HCT116 (cell line): ENCODE data around the gene WHAMM. TPM values are rescaled to one million over a fixed set of nuclear protein-coding genes. Genes with fewer than 3 reads are reported as not detected.

Experiments
- ATAC-seq: fragments of 200-7000 bp; cut with Tn5 transposase; 2 replicates; pipeline ENCODE4 v1.9.1; 2020; ENCODE audit warnings: mild to moderate bottlenecking, moderate library complexity
- BruUV-seq: library from RNA; stranded (reverse); fragments of 400-500 nt; replicated peaks from 2 replicates; lab custom pipeline; 2021; lab: Mats Ljungman, UMichigan
- CTCF ChIA-PET: fragments of 300-600 bp; sonication (Branson Sonifier 250); formaldehyde crosslinking; loops from one replicate; lab custom pipeline; 2021; ENCODE audit warnings: antibody characterized with exemption; lab: Charles Lee
- POLR2A ChIA-PET: fragments of 300-600, 350-600 bp; sonication (Branson Sonifier 250); formaldehyde crosslinking; loops from one replicate; lab custom pipeline; 2021; ENCODE audit warnings: antibody characterized with exemption; lab: Charles Lee
- RAD21 ChIA-PET, 2 experiments: fragments of 300-600 bp; sonication (Branson Sonifier 250); formaldehyde crosslinking; loops; one replicate each; lab custom pipeline; 2023; ENCODE audit warnings: low total read pairs in 2 of 2; ENCODE audit not compliant: uncharacterized antibody in 2 of 2, unreplicated experiment in 2 of 2, low non-redundant PET in 1 of 2; lab: Charles Lee
- DNase-seq: peaks from one replicate; pipeline ENCODE4 v3.0.0-alpha.2; 2010; ENCODE audit warnings: low read depth, low spot score
- H2AFZ ChIP-seq: fragments of 200-600 bp; shearing (Covaris generic), sonication (generic); 2 replicates; pipeline ENCODE4 v1.6.1; 2017; ENCODE audit warnings: low read depth, mixed run types, mixed read lengths, antibody characterized with exemption, low read length; ENCODE audit not compliant: poor library complexity, severe bottlenecking
- H3K27ac ChIP-seq: 2 replicates; pipeline ENCODE4 v1.5.1; 2012; ENCODE audit warnings: low read depth, low read length
- H3K27me3 ChIP-seq: fragments of 200-600 bp; sonication (generic); 2 replicates; pipeline ENCODE4 v1.6.1; 2016; ENCODE audit warnings: mixed run types, low read length, mixed read lengths; ENCODE audit not compliant: insufficient read depth
- H3K36me3 ChIP-seq, 2 experiments: fragments of 200-500 bp in 1 of 2; fragments of 200-600 bp in 1 of 2; sonication (Bioruptor generic) in 1 of 2; sonication (generic) in 1 of 2; 2 replicates each; pipeline versions ENCODE4 v1.5.1 to v1.6.1; 2014 to 2016; ENCODE audit warnings: low read length in 2 of 2, inconsistent platforms in 1 of 2, mixed read lengths in 1 of 2, mixed run types in 1 of 2; ENCODE audit not compliant: insufficient read depth in 2 of 2, control insufficient read depth in 1 of 2
- H3K4me1 ChIP-seq, 2 experiments: fragments of 200-600 bp in 1 of 2; sonication (generic) in 1 of 2; 2 replicates each; pipeline versions ENCODE4 v1.5.1 to v1.6.1; 2012 to 2017; ENCODE audit warnings: low read length in 2 of 2, inconsistent platforms in 1 of 2, mild to moderate bottlenecking in 1 of 2, mixed read lengths in 1 of 2, mixed run types in 1 of 2, moderate library complexity in 1 of 2; ENCODE audit not compliant: insufficient read depth in 2 of 2, control insufficient read depth in 1 of 2
- H3K4me2 ChIP-seq: fragments of 200-600 bp; sonication (generic); 2 replicates; pipeline ENCODE4 v1.6.1; 2017; ENCODE audit warnings: mixed run types, low read length, mixed read lengths
- H3K4me3 ChIP-seq, 2 experiments: fragments of 200-600 bp in 1 of 2; sonication (generic) in 1 of 2; replicated peaks in 1 of 2; 2 replicates each; pipeline ENCODE4 v1.5.1; 2011 to 2016; ENCODE audit warnings: low read length in 2 of 2, control low read depth in 1 of 2, low read depth in 1 of 2, mild to moderate bottlenecking in 1 of 2, mixed read lengths in 1 of 2, mixed run types in 1 of 2
- H3K79me2 ChIP-seq: fragments of 200-600 bp; sonication (generic); 2 replicates; pipeline ENCODE4 v1.6.1; 2017; ENCODE audit warnings: mild to moderate bottlenecking, mixed run types, low read length, moderate library complexity, mixed read lengths; ENCODE audit not compliant: insufficient read depth
- H3K9ac ChIP-seq: fragments of 200-600 bp; sonication (generic); 2 replicates; pipeline ENCODE4 v1.6.1; 2016; ENCODE audit warnings: low read length, mixed read lengths
- H3K9me2 ChIP-seq: fragments of 200-600 bp; sonication (generic), shearing (Covaris generic); 2 replicates; pipeline ENCODE4 v1.6.1; 2017; ENCODE audit warnings: mixed run types, mild to moderate bottlenecking, moderate library complexity; ENCODE audit not compliant: insufficient read depth
- H3K9me3 ChIP-seq, 2 experiments: fragments of 200-500 bp in 1 of 2; fragments of 200-600 bp in 1 of 2; sonication (Bioruptor generic) in 1 of 2; sonication (generic) in 1 of 2; 2 replicates each; pipeline ENCODE4 v1.6.1; 2014 to 2017; ENCODE audit warnings: low read length in 2 of 2, mixed read lengths in 2 of 2, inconsistent platforms in 1 of 2, low read depth in 1 of 2, mild to moderate bottlenecking in 1 of 2, mixed run types in 1 of 2, moderate library complexity in 1 of 2; ENCODE audit not compliant: control insufficient read depth in 1 of 2, insufficient read depth in 1 of 2
- H4K20me1 ChIP-seq: fragments of 200-600 bp; sonication (generic), shearing (Covaris generic); 2 replicates; pipeline ENCODE4 v1.6.1; 2017; ENCODE audit warnings: mixed run types, mild to moderate bottlenecking, moderate library complexity; ENCODE audit not compliant: insufficient read depth
- ATF3 ChIP-seq: IDR thresholded peaks from 2 replicates; pipeline ENCODE4 v1.6.1; 2012
- CBX3 ChIP-seq: IDR thresholded peaks from 2 replicates; pipeline ENCODE4 v1.6.1; 2012; ENCODE audit warnings: low read depth
- CEBPB ChIP-seq: IDR thresholded peaks from 2 replicates; pipeline ENCODE4 v1.6.1; 2012; ENCODE audit warnings: low read depth
- CTCF ChIP-seq, 3 experiments: fragments of 200-600 bp in 1 of 3; sonication (generic) in 1 of 3; IDR thresholded peaks in 2 of 3; conservative IDR thresholded peaks in 1 of 3; 2 replicates each; pipeline ENCODE4 v1.5.1; 2012 to 2017; ENCODE audit warnings: low read depth in 2 of 3, low read length in 2 of 3, antibody characterized with exemption in 1 of 3, borderline replicate concordance in 1 of 3, control low read depth in 1 of 3, mild to moderate bottlenecking in 1 of 3, mixed read lengths in 1 of 3, mixed run types in 1 of 3, moderate library complexity in 1 of 3; ENCODE audit not compliant: insufficient read depth in 1 of 3
- EGR1 ChIP-seq: IDR thresholded peaks from 2 replicates; pipeline ENCODE4 v1.6.1; 2012; ENCODE audit warnings: low read depth
- EZH2 ChIP-seq: fragments of 200-600 bp; sonication (generic); IDR thresholded peaks from 2 replicates; pipeline ENCODE4 v1.6.1; 2017; ENCODE audit warnings: antibody characterized with exemption, mixed run types
- EZH2phosphoT487 ChIP-seq: fragments of 200-600 bp; IDR thresholded peaks from 2 replicates; pipeline ENCODE4 v1.6.1; 2018; ENCODE audit warnings: antibody characterized with exemption, borderline replicate concordance
- FOSL1 ChIP-seq: IDR thresholded peaks from 2 replicates; pipeline ENCODE4 v1.6.1; 2012; ENCODE audit warnings: low read depth
- JUND ChIP-seq: IDR thresholded peaks from 2 replicates; pipeline ENCODE4 v1.6.1; 2012
- POLR2A ChIP-seq: IDR thresholded peaks from 2 replicates; pipeline ENCODE4 v1.7.0; 2011; ENCODE audit warnings: borderline replicate concordance; ENCODE audit not compliant: insufficient read depth, insufficient read length; ENCODE audit errors: extremely low read depth
- POLR2AphosphoS5 ChIP-seq: IDR thresholded peaks from 2 replicates; pipeline ENCODE4 v1.6.1; 2011; ENCODE audit warnings: mild to moderate bottlenecking, low read depth, low read length, moderate library complexity
- REST ChIP-seq: IDR thresholded peaks from 2 replicates; pipeline ENCODE4 v1.6.1; 2012; ENCODE audit warnings: low read depth
- SIN3A ChIP-seq: IDR thresholded peaks from 2 replicates; pipeline ENCODE4 v1.6.1; 2012; ENCODE audit warnings: low read depth
- SP1 ChIP-seq: IDR thresholded peaks from 2 replicates; pipeline ENCODE4 v1.6.1; 2012; ENCODE audit warnings: low read depth
- SRF ChIP-seq: IDR thresholded peaks from 2 replicates; pipeline ENCODE4 v1.6.1; 2012; ENCODE audit warnings: low read depth
- YY1 ChIP-seq: IDR thresholded peaks from 2 replicates; pipeline ENCODE4 v1.6.1; 2011; ENCODE audit warnings: low read length, low read depth, moderate library complexity, mild to moderate bottlenecking; ENCODE audit not compliant: insufficient replicate concordance; ENCODE audit errors: extremely low read depth
- ZFX ChIP-seq: fragments of 450-650 bp; IDR thresholded peaks from 2 replicates; pipeline ENCODE4 v1.6.1; 2017
- ZNF274 ChIP-seq: fragments of 200-500 bp; sonication (Bioruptor generic); IDR thresholded peaks from 2 replicates; pipeline ENCODE4 v1.6.1; 2014; ENCODE audit warnings: mild to moderate bottlenecking, low read depth, low read length, inconsistent platforms
- intact Hi-C: fragments of 100-400 bp; cut with micrococcal nuclease; formaldehyde crosslinking; loops from 2 replicates; pipeline ENCODE4 v1.10.0; 2022
- total RNA-seq: library from RNA; stranded (reverse); gene quantifications from one replicate; pipeline ENCODE4 v1.2.1, GENCODE V29; 2021; ENCODE audit not compliant: unreplicated experiment

The WHAMM gene
- total RNA-seq, 1 experiment from 2014 or later: 7.1 TPM

- no peak overlapping the region for H3K9ac ChIP-seq
- H2AFZ ChIP-seq: no peak overlapping the region
- no peaks in the 10 kb centered on the region for H3K79me2 ChIP-seq
- intact Hi-C loops: loop anchor here (2.0 to 5.0 kb wide), 3 partner anchors 140 to 533 kb away; partner anchors contain the start of gene RAMAC
- no peaks in the 10 kb centered on the region for H3K9me3 ChIP-seq
- no peak for DNase-seq
- no peaks in the 10 kb centered on the region for H4K20me1 ChIP-seq
- no peak for ATAC-seq
- no peak overlapping the region for H3K4me2 ChIP-seq
- no peaks in the 10 kb centered on the region for H3K27me3 ChIP-seq
- CTCF ChIA-PET: interaction anchor here (1.2 kb wide), 1 partner anchor 802 kb away, joined by 3 read pairs; the partner anchor contains the start of gene MEX3B
- TF ChIP-seq EZH2phosphoT487: no peak
- no peak for TF ChIP-seq POLR2AphosphoS5
- TF ChIP-seq YY1: no peak
- no peak for TF ChIP-seq JUND
- no peak for TF ChIP-seq SIN3A
- no peak for TF ChIP-seq SRF
- no peak for TF ChIP-seq SP1
- TF ChIP-seq CTCF (IDR thresholded peaks at IDR 0.05 in 2 of 3, conservative IDR thresholded peaks at IDR 0.05 in 1 of 3; ENCODE audit: borderline replicate concordance in 1 of 3, insufficient read depth in 1 of 3, low read depth in 2 of 3, low read length in 2 of 3): no peak
- no peak for TF ChIP-seq ZNF274
- TF ChIP-seq FOSL1: no peak
- TF ChIP-seq CEBPB: no peak
- no peak for TF ChIP-seq CBX3
- no peak for TF ChIP-seq ZFX
- TF ChIP-seq REST: no peak
- TF ChIP-seq EGR1: no peak
- TF ChIP-seq EZH2: no peak
- no peak for TF ChIP-seq POLR2A
- no peak for TF ChIP-seq ATF3
- RAD21 ChIA-PET: no interaction called here
- no peaks in the 10 kb centered on the region for H3K36me3 ChIP-seq
- peaks cover 3 to 19% of the 10 kb centered on the region in 2 experiments; a peak in 3 of 4 replicates for H3K4me1 ChIP-seq
- no TSS peak for BruUV-seq
- no peak overlapping the region for H3K27ac ChIP-seq
- no peak overlapping the region for H3K4me3 ChIP-seq
- H3K9me2 ChIP-seq: no peaks in the 10 kb centered on the region
- POLR2A ChIA-PET: no interaction called here
Observed at GRCh38 chr15:82847703-82848102, 38.3 kb downstream of the WHAMM start.
